K562 treated with DMSO at 1 percent for 4 hours (cell line): Measurements from ENCODE around the gene OTOP3. TPM values are rescaled to one million over a fixed set of nuclear protein-coding genes. Genes with fewer than 3 reads are reported as not detected.

Source experiments
- total RNA-seq: library from RNA; unstranded; fragments of 300-600 nt; gene quantifications from 2 replicates; pipeline ENCODE4 v1.2.3, GENCODE V29; 2022; ENCODE audit not compliant: insufficient read depth

The OTOP3 gene, protein sequence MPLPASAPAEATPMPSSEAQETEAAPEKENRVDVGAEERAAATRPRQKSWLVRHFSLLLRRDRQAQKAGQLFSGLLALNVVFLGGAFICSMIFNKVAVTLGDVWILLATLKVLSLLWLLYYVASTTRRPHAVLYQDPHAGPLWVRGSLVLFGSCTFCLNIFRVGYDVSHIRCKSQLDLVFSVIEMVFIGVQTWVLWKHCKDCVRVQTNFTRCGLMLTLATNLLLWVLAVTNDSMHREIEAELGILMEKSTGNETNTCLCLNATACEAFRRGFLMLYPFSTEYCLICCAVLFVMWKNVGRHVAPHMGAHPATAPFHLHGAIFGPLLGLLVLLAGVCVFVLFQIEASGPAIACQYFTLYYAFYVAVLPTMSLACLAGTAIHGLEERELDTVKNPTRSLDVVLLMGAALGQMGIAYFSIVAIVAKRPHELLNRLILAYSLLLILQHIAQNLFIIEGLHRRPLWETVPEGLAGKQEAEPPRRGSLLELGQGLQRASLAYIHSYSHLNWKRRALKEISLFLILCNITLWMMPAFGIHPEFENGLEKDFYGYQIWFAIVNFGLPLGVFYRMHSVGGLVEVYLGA
- total RNA-seq = not detected in 2 replicates

DNA sequence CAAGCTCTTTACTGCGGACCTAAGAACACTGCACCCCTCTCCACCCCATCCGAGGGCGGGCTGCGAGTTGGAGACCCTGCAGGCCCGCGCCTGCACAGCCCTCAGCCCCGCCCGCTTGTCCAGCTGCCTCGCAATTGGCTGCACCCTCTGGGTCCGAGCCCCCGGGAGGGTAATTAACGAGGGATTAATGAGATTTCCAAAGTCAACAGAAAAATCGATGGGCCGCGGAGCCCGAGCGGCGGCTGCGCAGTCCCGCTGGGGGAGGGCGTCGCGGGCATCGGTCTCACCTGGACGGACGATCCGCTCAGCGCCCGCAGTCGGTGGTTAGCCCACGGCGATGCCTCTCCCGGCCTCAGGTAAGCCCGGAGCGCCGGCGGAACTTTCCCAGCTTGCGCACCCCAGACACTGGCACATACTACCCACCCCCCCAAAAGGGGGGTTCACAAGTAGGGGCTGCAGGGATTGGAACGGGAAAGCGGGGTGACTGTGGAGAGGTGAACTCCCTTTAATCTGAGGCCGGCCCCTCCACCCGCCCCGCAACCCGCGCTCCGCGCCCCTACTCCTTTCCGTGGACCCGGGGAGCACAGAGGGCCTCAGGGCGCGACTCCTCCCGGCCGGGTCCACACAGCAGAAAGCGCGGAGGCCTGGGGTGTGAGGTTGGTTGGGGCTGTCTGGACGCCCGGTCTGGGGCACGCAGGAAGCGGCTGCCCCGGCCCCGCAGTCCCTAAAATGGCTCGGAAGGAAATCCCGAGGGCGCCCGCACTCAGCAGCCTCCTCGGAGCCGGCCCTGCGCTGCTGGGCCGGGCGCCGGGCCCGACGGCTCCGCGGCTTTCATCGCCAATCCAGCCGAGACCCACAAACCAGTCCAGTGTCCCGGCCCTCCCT is at the start of gene OTOP3:
TSS of gene OTOP3 (plus strand) at position 314 of the 885 bp plus-strand sequence. CDS start at position 338, 24 bp downstream.

DNA sequence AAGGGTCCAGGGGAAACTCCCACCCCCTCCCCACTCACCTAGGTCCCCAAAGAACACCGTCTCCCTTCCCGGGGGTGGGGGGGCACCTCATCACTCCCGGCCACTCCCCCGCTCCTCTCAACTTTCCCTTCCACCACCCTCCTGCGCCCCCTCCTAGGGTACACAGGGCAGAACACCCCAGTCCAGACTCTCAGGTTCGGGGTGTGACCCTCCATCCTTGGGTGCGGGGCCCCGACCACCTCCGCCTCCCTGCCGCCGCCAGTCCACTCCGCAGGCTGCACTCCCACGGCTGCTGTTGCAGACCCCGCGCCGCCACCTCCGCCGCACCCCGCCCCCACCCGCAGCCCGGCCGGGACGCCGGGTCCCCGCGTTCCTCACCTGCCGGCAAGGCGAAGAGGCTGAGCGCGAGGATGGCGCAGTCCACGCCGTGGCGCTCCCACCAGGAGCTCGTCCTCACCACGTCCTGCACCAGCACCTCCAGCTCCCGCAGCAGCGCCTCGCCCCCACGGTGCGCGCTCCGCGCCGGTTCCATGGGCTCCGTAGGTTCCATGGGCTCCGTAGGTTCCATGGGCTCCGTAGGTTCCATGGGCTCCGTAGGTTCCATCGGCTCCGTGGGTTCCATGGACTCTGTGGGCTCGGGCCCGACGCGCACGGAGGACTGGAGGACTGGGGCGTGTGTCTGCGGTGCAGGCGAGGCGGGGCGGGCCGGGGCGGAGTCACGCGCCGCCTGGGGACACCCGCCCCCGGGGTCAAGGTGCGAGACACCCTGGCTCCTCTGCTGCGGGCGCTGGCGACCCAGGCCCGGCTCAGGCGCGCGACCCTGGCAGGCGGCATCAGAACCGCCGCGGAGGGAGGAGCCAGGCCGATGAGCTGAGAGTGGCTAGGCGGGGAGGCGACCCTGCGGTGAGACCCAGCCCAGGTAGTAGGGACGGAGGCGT is 42.5 kb upstream of the OTOP3 start, which contains the start of gene FADS6:
TSS of gene FADS6 (minus strand) at position 660 of the 938 bp plus-strand sequence. CDS start at position 622, 38 bp downstream.

DNA sequence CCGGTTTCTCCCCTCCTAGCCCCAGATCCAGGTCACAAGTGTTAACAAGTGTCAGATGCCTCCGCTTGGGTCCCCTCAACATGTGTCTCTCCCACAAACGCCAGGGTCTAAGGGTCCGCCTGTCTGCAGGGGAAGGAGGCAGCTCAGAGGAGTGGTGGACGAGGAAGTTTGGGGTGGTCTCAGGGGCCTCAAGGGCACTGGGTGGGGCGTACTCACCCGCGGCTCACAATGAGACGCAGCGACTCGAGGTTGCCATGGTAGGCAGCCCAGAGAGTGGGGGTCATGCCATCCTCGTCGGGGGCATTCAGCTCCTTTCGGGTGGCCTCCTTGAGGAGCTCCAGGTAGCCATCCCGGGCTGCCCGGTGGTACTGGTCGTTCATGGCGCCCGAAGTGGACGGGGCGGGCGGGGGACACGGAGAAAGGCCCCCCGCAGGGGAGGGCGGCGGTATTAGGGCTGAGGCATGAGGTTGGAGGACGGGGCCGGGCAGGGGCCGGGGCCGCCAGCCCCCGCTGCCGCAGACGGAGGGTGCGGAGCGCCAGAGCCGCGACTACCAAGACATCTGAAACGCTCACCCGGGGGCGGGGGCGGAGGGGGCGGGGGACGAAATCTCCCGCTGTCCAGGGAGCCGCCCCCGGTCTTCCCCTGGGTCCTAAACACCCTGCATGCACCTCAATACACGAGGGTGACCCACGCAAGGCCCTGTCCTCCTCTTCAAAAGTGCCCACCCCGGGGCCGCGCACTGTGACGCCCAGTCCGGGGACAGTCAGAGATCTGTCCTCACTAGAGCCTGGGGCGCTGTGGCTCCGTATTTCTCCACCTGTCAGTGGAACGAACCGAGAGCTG is 12.8 kb upstream of the OTOP3 start, which contains the start of gene USH1G:
TSS of gene USH1G (minus strand) at position 562 of the 844 bp plus-strand sequence. CDS start at position 380, 182 bp downstream.

DNA sequence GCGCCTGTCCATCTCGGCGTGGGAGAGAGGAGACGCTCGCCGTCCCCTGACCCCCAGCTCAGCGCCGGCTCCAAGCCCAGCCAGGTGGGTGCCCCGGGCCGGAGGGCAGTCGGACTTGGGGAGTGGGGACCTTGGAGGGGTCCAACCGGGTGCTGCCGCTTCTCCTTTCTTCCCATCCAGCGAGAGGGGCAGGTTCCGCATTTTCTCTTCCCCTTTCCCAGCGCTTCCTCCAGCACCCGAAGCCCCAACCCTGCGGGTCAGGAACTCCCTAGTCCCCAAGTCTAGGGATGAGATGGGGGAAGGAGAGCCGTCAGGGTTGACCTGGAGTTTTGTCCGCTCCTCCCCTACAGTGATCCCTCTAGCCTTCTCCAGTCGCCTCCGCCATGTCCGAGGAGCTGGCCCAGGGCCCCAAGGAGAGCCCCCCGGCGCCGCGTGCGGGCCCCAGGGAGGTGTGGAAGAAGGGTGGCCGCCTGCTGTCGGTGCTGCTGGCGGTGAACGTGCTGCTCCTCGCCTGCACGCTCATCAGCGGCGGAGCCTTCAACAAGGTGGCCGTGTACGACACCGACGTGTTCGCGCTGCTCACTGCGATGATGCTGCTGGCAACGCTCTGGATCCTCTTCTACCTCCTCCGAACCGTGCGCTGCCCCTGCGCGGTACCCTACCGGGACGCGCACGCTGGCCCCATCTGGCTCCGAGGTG is 11.3 kb upstream of the OTOP3 start, which contains the start of gene OTOP2:
TSS of gene OTOP2 (plus strand) at position 24 of the 699 bp plus-strand sequence. CDS start at position 384, 360 bp downstream.

DNA sequence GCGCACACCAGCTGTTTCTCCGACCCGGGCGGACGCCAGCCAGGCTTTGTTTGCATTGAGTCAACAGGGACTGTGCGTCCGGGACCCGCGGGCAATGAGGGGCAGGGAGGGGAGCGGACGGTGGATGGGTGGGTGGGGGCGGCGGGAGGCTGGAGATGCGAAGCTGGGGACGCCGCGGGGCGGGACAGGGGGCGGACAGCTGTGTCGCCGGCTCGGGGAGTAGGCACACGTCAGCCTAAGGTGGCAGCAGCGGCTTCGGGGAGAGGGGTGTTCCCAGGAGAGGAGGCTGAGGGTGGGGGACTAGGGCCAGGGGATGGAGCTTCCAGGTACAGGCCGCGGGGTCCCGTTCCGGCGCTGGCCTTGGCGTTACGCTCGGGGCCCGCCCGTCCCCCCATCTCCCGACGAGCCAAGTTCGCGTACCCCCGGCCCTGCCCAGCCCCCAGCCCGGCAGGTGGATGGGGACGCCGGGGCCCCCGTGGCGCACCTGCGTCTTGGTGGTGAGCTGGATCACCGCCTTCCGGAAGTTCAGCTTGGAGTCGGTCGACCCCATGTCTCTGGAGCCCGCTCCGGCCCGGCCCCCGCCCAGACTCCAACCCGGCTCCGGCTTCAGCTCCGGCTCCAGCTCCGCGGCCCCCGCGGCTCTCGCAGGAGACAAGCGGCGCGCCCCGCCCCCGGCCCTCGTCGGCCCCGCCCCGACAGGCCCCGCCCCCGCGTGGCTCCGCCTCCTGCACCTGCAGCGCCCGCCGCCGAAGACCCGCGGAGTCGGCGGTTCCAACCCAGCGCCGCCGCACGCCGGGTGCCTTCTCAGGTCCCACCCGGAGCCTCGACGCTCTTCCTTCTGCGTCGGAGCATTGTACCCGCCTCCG is 36.6 kb downstream of the OTOP3 start, which contains the start of gene HID1:
TSS of gene HID1 (minus strand) at position 653 of the 866 bp plus-strand sequence. CDS start at position 550, 103 bp downstream.

DNA sequence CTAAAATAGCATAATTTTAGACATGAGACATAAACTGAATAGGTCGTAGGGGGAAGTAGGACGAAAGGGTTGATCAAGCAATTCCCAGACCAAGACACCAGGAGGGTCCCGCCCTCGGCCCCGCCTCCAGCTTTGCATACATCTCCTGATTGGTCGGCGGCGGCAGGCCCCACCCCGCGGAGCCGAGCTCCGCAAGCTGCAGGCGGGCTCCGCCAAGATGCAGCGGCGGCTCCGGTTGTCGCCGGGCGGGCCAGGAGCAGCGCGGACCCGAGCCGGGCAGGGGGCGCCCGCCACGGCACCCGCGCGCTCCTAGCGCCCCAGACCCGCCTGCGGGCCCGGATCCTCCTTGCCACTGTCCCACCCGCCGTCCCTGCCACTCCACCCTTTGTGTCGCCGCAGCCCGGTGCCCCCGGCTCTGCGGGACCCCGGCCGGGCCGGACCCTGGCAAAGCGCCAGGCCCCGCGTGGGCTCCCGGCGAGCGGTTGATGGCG is 51.8 kb downstream of the OTOP3 start, which contains the start of gene CDR2L:
TSS of gene CDR2L (plus strand) at position 215 of the 491 bp plus-strand sequence. CDS start 412 bp downstream, outside the sequence.

Other genes starting within 250 kb of the OTOP3 start
- not detected in 2 replicates for gene CD300LF, start 223.0 kb upstream of the OTOP3 start, total RNA-seq
- not detected in 2 replicates for gene RAB37, start 198.6 kb upstream of the OTOP3 start, total RNA-seq
- 72.2 and 83.0 TPM in 2 replicates for gene NHERF1, start 187.3 kb upstream of the OTOP3 start, total RNA-seq
- 22.0 and 26.5 TPM in 2 replicates for gene NAT9, start 159.6 kb upstream of the OTOP3 start, total RNA-seq
- gene GRIN2C, start 76.0 kb upstream of the OTOP3 start, total RNA-seq = 0.86 and 1.1 TPM in 2 replicates
- gene FDXR, start 62.9 kb upstream of the OTOP3 start, total RNA-seq = 85.8 and 115 TPM in 2 replicates
- gene FADS6, start 42.3 kb upstream of the OTOP3 start, total RNA-seq = 0.62 TPM in 1 of 2 replicates, not detected in the other
- 0.33 and 0.47 TPM in 2 replicates for gene USH1G, start 12.6 kb upstream of the OTOP3 start, total RNA-seq
- 0.40 TPM in 1 of 2 replicates, not detected in the other for gene OTOP2, start 11.6 kb upstream of the OTOP3 start, total RNA-seq
- 3.9 and 9.1 TPM in 2 replicates for gene HID1, start 36.9 kb downstream of the OTOP3 start, total RNA-seq
- 13.3 and 19.2 TPM in 2 replicates for gene CDR2L, start 51.7 kb downstream of the OTOP3 start, total RNA-seq
- 54.4 and 62.3 TPM in 2 replicates for gene MRPL58, start 76.8 kb downstream of the OTOP3 start, total RNA-seq
- 428 and 454 TPM in 2 replicates for gene ATP5PD, start 111.1 kb downstream of the OTOP3 start, total RNA-seq
- gene KCTD2, start 111.3 kb downstream of the OTOP3 start, total RNA-seq = 27.3 and 29.3 TPM in 2 replicates
- 2.7 and 7.1 TPM in 2 replicates for gene SLC16A5, start 152.1 kb downstream of the OTOP3 start, total RNA-seq
- gene ARMC7, start 174.1 kb downstream of the OTOP3 start, total RNA-seq = 26.8 and 34.7 TPM in 2 replicates
- 52.2 and 76.2 TPM in 2 replicates for gene NT5C, start 195.8 kb downstream of the OTOP3 start, total RNA-seq
- gene JPT1, start 218.6 kb downstream of the OTOP3 start, total RNA-seq = 93.6 and 108 TPM in 2 replicates
- 141 and 150 TPM in 2 replicates for gene SUMO2, start 247.1 kb downstream of the OTOP3 start, total RNA-seq